K562 (cell line): Measurements from ENCODE around the gene CACNA1A. TPM values are rescaled to one million over a fixed set of nuclear protein-coding genes. Genes with fewer than 3 reads are reported as not detected.

Experiments
- BCOR ChIP-seq: fragments of 450-650 bp; IDR thresholded peaks from 2 replicates; pipeline ENCODE4 v1.6.1; 2016
- CBFA2T3 ChIP-seq: fragments of 450-650 bp; IDR thresholded peaks from 2 replicates; pipeline ENCODE4 v1.6.1; 2017
- CHCHD3 ChIP-seq: fragments of 250-450 bp; sonication (Bioruptor Pico); IDR thresholded peaks from 2 replicates; pipeline ENCODE4 v2.1.2; 2022; ENCODE audit warnings: mild to moderate bottlenecking
- CSDE1 ChIP-seq, 2 experiments: fragments of 450-650 bp; IDR thresholded peaks; 2 replicates each; pipeline ENCODE4 v1.6.1; 2016; ENCODE audit warnings: mild to moderate bottlenecking in 1 of 2
- ETV5 ChIP-seq: sonication (generic); formaldehyde crosslinking; IDR thresholded peaks from 2 replicates; pipeline ENCODE4 v1.4.0; 2020; ENCODE audit warnings: low read depth, mild to moderate bottlenecking, missing genetic modification reagents
- PBX2 ChIP-seq, 2 experiments: IDR thresholded peaks in 1 of 2; conservative IDR thresholded peaks in 1 of 2; 2 replicates each; pipeline ENCODE4 v1.6.1; 2016; ENCODE audit warnings: low read depth in 2 of 2, mild to moderate bottlenecking in 1 of 2, missing compliant biosample characterization in 1 of 2, missing genetic modification characterization in 1 of 2, moderate library complexity in 1 of 2
- PTRF ChIP-seq: fragments of 450-650 bp; IDR thresholded peaks from 2 replicates; pipeline ENCODE4 v1.6.1; 2016; ENCODE audit warnings: mild to moderate bottlenecking, missing genetic modification characterization, missing compliant biosample characterization
- SRSF1 ChIP-seq: fragments of 200-400 bp; formaldehyde crosslinking; IDR thresholded peaks from 2 replicates; pipeline ENCODE4 v1.6.1; 2017; ENCODE audit warnings: mild to moderate bottlenecking, low read depth, low read length, moderate library complexity
- TAF9B ChIP-seq: fragments of 450-650 bp; IDR thresholded peaks from 2 replicates; pipeline ENCODE4 v1.6.1; 2018; ENCODE audit warnings: mild to moderate bottlenecking; ENCODE audit not compliant: partially characterized antibody
- TFAP4 ChIP-seq: sonication (generic); formaldehyde crosslinking; IDR thresholded peaks from 2 replicates; pipeline ENCODE4 v1.8.0; 2022; ENCODE audit warnings: missing genetic modification reagents, mild to moderate bottlenecking, moderate library complexity, borderline replicate concordance
- ZFP36 ChIP-seq: fragments of 150-350 bp; IDR thresholded peaks from 2 replicates; pipeline ENCODE4 v1.6.1; 2018; ENCODE audit warnings: low read length, low read depth; ENCODE audit not compliant: partially characterized antibody
- polyA plus RNA-seq, 8 experiments: library from polyadenylated mRNA; depleted of rRNA in 4 of 8; stranded (reverse) in 5 of 8; unstranded in 3 of 8; fragments of >200 nt; fragmentation: Nextera tagmentation in 2 of 8; fragmentation: Illumina TruSeq in 1 of 8; extraction: Ambion mirVana in 2 of 8; extraction: Trizol in 1 of 8; gene quantifications; 2 replicates each; pipeline versions ENCODE4 v1.2.1 to v1.2.3, GENCODE V29; 2011 to 2014; ENCODE audit warnings: inconsistent platforms in 1 of 8, missing spikeins in 1 of 8
- total RNA-seq, 7 experiments: library from RNA; depleted of rRNA in 6 of 7; stranded (reverse); fragments of >200 nt in 6 of 7; fragmentation: Illumina TruSeq in 2 of 7; extraction: Trizol in 2 of 7; gene quantifications; 2 replicates each; pipeline versions ENCODE4 v1.2.1 to v1.2.3, GENCODE V29; 2011 to 2021; ENCODE audit warnings: low replicate concordance in 1 of 7
- TF ChIP-seq, protein P1 (sequence below): sonication (generic); formaldehyde crosslinking; IDR thresholded peaks from 2 replicates; pipeline ENCODE4 v1.9.0; 2022; ENCODE audit warnings: mild to moderate bottlenecking, missing genetic modification reagents
- TF ChIP-seq, protein P2 (sequence below): sonication (generic); formaldehyde crosslinking; IDR thresholded peaks from 2 replicates; pipeline ENCODE4 v1.8.1; 2023; ENCODE audit warnings: missing genetic modification reagents, mild to moderate bottlenecking, borderline replicate concordance
- TF ChIP-seq, protein P3 (sequence below): sonication (generic); formaldehyde crosslinking; IDR thresholded peaks from 2 replicates; pipeline ENCODE4 v1.8.1; 2023; ENCODE audit warnings: mild to moderate bottlenecking, missing genetic modification reagents

CACNA1A gene
- total and polyA plus RNA-seq, 9 of the 15 experiments (the other 6 are each of a cell fraction or from before 2014, with no cell fraction given) = 0.03 to 0.20 (median 0.09) TPM; not detected in 1

DNA sequence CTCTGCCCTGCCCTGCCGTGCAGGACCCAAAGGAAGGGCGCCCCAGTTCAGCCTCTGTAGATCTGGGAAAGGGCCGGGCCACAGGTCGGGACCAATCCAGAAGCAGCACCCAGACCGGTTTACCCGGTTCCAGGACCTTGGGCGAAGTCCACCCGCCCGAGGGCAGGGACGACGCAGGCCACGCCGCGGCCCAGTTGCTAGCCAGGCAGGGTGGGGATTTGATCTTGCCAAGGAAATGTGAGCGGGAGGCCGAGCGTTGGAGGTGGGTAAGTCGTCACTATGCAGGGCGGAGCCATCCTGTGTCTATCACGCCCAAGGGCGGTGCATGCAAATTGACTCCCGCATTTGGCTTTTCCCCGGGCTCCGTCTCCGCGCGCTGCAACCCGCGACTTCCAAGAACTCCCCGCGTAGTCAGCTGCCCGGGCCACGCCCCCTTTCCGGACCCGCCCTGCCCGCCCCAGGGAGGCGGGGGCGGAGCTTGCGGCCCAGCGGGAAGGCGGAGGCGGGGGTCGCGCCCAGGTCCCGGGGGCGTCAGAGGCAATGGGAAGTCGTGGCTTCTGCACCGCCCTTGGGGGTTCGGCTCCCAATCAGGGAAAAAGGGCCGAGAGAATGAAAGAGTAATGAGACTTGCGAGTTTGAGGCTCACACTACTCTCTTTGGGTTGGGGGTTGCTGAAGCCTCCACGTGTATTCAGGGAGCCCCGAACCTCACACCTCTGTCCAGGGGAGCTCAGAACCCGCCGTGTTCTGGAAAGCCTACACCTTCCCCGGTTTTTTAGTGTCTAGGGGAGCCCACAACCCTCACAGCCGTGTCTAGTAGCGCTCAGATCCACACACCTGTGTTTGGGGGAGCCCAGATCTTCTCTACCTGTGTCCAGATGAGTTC lies 343.3 kb downstream of the CACNA1A start (continued):
- TF ChIP-seq PBX2 (CRISPR knock-in tag; IDR thresholded peaks at IDR 0.05; ENCODE audit: low read depth) = peak; percentile 38; the same call in 1 of the 2 replicates
- peak; percentile 73 for TF ChIP-seq PBX2 (tag; conservative IDR thresholded peaks at IDR 0.05; ENCODE audit: low read depth)
- no peak for TF ChIP-seq PTRF (tag)
- TF ChIP-seq BCOR = peak; percentile 46; the same call in 1 of the 2 replicates
- TF ChIP-seq, protein P1, sequence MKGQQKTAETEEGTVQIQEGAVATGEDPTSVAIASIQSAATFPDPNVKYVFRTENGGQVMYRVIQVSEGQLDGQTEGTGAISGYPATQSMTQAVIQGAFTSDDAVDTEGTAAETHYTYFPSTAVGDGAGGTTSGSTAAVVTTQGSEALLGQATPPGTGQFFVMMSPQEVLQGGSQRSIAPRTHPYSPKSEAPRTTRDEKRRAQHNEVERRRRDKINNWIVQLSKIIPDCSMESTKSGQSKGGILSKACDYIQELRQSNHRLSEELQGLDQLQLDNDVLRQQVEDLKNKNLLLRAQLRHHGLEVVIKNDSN (CRISPR knock-in tag) = peak; percentile 57; the same call in 1 of the 2 replicates
- no peak for TF ChIP-seq SRSF1
- TF ChIP-seq, protein P2, sequence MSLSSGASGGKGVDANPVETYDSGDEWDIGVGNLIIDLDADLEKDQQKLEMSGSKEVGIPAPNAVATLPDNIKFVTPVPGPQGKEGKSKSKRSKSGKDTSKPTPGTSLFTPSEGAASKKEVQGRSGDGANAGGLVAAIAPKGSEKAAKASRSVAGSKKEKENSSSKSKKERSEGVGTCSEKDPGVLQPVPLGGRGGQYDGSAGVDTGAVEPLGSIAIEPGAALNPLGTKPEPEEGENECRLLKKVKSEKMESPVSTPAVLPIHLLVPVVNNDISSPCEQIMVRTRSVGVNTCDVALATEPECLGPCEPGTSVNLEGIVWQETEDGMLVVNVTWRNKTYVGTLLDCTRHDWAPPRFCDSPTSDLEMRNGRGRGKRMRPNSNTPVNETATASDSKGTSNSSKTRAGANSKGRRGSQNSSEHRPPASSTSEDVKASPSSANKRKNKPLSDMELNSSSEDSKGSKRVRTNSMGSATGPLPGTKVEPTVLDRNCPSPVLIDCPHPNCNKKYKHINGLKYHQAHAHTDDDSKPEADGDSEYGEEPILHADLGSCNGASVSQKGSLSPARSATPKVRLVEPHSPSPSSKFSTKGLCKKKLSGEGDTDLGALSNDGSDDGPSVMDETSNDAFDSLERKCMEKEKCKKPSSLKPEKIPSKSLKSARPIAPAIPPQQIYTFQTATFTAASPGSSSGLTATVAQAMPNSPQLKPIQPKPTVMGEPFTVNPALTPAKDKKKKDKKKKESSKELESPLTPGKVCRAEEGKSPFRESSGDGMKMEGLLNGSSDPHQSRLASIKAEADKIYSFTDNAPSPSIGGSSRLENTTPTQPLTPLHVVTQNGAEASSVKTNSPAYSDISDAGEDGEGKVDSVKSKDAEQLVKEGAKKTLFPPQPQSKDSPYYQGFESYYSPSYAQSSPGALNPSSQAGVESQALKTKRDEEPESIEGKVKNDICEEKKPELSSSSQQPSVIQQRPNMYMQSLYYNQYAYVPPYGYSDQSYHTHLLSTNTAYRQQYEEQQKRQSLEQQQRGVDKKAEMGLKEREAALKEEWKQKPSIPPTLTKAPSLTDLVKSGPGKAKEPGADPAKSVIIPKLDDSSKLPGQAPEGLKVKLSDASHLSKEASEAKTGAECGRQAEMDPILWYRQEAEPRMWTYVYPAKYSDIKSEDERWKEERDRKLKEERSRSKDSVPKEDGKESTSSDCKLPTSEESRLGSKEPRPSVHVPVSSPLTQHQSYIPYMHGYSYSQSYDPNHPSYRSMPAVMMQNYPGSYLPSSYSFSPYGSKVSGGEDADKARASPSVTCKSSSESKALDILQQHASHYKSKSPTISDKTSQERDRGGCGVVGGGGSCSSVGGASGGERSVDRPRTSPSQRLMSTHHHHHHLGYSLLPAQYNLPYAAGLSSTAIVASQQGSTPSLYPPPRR (CRISPR knock-in tag) = 0 out of 2 replicates have a peak, but pooled peaks have one; percentile 30
- 0 out of 2 replicates have a peak, but pooled peaks have one; percentile 43 for TF ChIP-seq CHCHD3 (CRISPR knock-in tag)
- TF ChIP-seq ZFP36 = peak; percentile 23
- TF ChIP-seq TFAP4 = peak; percentile 97
- TF ChIP-seq, protein P3, sequence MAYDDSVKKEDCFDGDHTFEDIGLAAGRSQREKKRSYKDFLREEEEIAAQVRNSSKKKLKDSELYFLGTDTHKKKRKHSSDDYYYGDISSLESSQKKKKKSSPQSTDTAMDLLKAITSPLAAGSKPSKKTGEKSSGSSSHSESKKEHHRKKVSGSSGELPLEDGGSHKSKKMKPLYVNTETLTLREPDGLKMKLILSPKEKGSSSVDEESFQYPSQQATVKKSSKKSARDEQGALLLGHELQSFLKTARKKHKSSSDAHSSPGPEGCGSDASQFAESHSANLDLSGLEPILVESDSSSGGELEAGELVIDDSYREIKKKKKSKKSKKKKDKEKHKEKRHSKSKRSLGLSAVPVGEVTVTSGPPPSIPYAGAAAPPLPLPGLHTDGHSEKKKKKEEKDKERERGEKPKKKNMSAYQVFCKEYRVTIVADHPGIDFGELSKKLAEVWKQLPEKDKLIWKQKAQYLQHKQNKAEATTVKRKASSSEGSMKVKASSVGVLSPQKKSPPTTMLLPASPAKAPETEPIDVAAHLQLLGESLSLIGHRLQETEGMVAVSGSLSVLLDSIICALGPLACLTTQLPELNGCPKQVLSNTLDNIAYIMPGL (CRISPR knock-in tag) = no peak
- TF ChIP-seq CSDE1 (IDR thresholded peaks at IDR 0.05) = no peak
- TF ChIP-seq TAF9B = peak; percentile 24
- TF ChIP-seq ETV5 (CRISPR knock-in tag) = peak; percentile 60; the same call in 1 of the 2 replicates
- TF ChIP-seq CBFA2T3 = 0 out of 2 replicates have a peak, but pooled peaks have one; percentile 5
